ENCODE data around the gene ERLEC1.
A peak's percentile ranks its signal among the peaks of the same experiment; 100 is the strongest.

ERLEC1 gene

GRCh38 chr2:53787614-53788289 lies 908 bp downstream of the ERLEC1 start:
- H3K27me3 ChIP-seq (ENCODE audit: insufficient read depth, poor library complexity, severe bottlenecking): no peaks in the 10 kb centered on the region
- ATAC-seq (ENCODE audit: low read depth): peak; percentile 3; the same call in 1 of the 3 replicates
- no peaks in the 10 kb centered on the region for H3K9me3 ChIP-seq (ENCODE audit: severe bottlenecking)
- H3K4me3 ChIP-seq (ENCODE audit: severe bottlenecking): peak overlapping the region; percentile 78
- H3K27ac ChIP-seq (ENCODE audit: poor library complexity, severe bottlenecking): peak overlapping the region; percentile 55
- no peak for TF ChIP-seq CTCF (IDR thresholded peaks at IDR 0.05; ENCODE audit: poor library complexity, severe bottlenecking)
- DNase-seq (ENCODE audit: low spot score): no peak
- H3K36me3 ChIP-seq (ENCODE audit: low read depth): no peaks in the 10 kb centered on the region
- peaks cover 15% of the 10 kb centered on the region for H3K4me1 ChIP-seq (ENCODE audit: insufficient read depth, poor library complexity, severe bottlenecking)

- no peak for ATAC-seq (ENCODE audit: low read depth)
- DNase-seq (ENCODE audit: low spot score): no peak
Observed at GRCh38 chr2:53793261-53793660, 6.4 kb downstream of the ERLEC1 start.

GRCh38 chr2:53793821-53794220 lies 7.0 kb downstream of the ERLEC1 start:
- H3K27ac ChIP-seq (ENCODE audit: poor library complexity, severe bottlenecking): no peak overlapping the region
- ATAC-seq (ENCODE audit: low read depth) (no peak), DNase-seq (ENCODE audit: low spot score) (no peak)
- no peaks in the 10 kb centered on the region for H3K27me3 ChIP-seq (ENCODE audit: insufficient read depth, poor library complexity, severe bottlenecking)
- H3K9me3 ChIP-seq (ENCODE audit: severe bottlenecking): no peaks in the 10 kb centered on the region
- no peak overlapping the region for H3K4me3 ChIP-seq (ENCODE audit: severe bottlenecking)
- H3K4me1 ChIP-seq (ENCODE audit: insufficient read depth, poor library complexity, severe bottlenecking): no peaks in the 10 kb centered on the region
- peaks cover 52% of the 10 kb centered on the region for H3K36me3 ChIP-seq (ENCODE audit: low read depth)
- TF ChIP-seq CTCF (IDR thresholded peaks at IDR 0.05; ENCODE audit: poor library complexity, severe bottlenecking): no peak

More at GRCh38 chr2:53793261-53793660, 6.4 kb downstream of the ERLEC1 start:
- Histone ChIP-seq H3K4me3 (ENCODE audit: severe bottlenecking) (no peak overlapping the region), H3K27ac (ENCODE audit: poor library complexity, severe bottlenecking) (no peak overlapping the region), H3K9me3 (ENCODE audit: severe bottlenecking) (no peaks in the 10 kb centered on the region), H3K36me3 (ENCODE audit: low read depth) (peaks cover 46% of the 10 kb centered on the region), H3K27me3 (ENCODE audit: insufficient read depth, poor library complexity, severe bottlenecking) (no peaks in the 10 kb centered on the region), H3K4me1 (ENCODE audit: insufficient read depth, poor library complexity, severe bottlenecking) (no peaks in the 10 kb centered on the region)
- TF ChIP-seq CTCF (IDR thresholded peaks at IDR 0.05; ENCODE audit: poor library complexity, severe bottlenecking): no peak

GRCh38 chr2:53801547-53801946 lies 14.7 kb downstream of the ERLEC1 start:
- H3K27me3 ChIP-seq (ENCODE audit: insufficient read depth, poor library complexity, severe bottlenecking): no peaks in the 10 kb centered on the region
- H3K4me3 ChIP-seq (ENCODE audit: severe bottlenecking): no peak overlapping the region
- DNase-seq (ENCODE audit: low spot score) (no peak), ATAC-seq (ENCODE audit: low read depth) (no peak)
- no peak overlapping the region for H3K27ac ChIP-seq (ENCODE audit: poor library complexity, severe bottlenecking)
- H3K36me3 ChIP-seq (ENCODE audit: low read depth): peaks cover 89% of the 10 kb centered on the region
- TF ChIP-seq CTCF (IDR thresholded peaks at IDR 0.05; ENCODE audit: poor library complexity, severe bottlenecking): no peak
- no peaks in the 10 kb centered on the region for H3K4me1 ChIP-seq (ENCODE audit: insufficient read depth, poor library complexity, severe bottlenecking)
- no peaks in the 10 kb centered on the region for H3K9me3 ChIP-seq (ENCODE audit: severe bottlenecking)

- no peak for TF ChIP-seq CTCF (IDR thresholded peaks at IDR 0.05; ENCODE audit: poor library complexity, severe bottlenecking)
- DNase-seq (ENCODE audit: low spot score): no peak
- Histone ChIP-seq H3K9me3 (ENCODE audit: severe bottlenecking) (no peaks in the 10 kb centered on the region), H3K4me3 (ENCODE audit: severe bottlenecking) (no peak overlapping the region), H3K4me1 (ENCODE audit: insufficient read depth, poor library complexity, severe bottlenecking) (no peaks in the 10 kb centered on the region), H3K27ac (ENCODE audit: poor library complexity, severe bottlenecking) (no peak overlapping the region), H3K27me3 (ENCODE audit: insufficient read depth, poor library complexity, severe bottlenecking) (no peaks in the 10 kb centered on the region), H3K36me3 (ENCODE audit: low read depth) (peaks cover 90% of the 10 kb centered on the region)
- no peak for ATAC-seq (ENCODE audit: low read depth)
Observed at GRCh38 chr2:53802617-53803151, 15.8 kb downstream of the ERLEC1 start.

Data from RWPE2 (cell line).